ENCODE results near the gene MYH16.
"Not testable (repeated sequence)": the region's sequence is repeated elsewhere in the genome, so short reads cannot be mapped to it uniquely, and the experiment has no call there.

The MYH16 gene

DNA sequence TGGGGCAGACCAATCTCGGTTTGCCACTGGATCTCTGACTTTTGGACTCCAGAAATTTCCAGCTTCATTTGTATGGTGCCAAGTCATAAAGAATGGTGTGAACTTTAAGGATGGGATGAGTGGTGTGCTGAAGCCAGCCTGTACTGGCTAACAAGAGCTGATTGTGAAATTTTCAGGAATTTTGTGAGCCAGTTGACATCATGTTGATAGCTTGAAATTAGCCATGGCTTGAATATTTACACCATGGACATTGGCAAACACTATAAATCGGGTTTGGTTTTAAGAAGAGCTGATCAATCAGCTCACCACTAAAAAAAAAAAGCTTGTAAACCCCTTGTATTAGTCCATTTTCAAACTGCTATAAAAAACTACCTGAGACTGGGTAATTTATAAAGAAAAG, 14.1 kb upstream of the MYH16 start:
- DNase-seq (ENCODE audit: low read depth in 2 of 2): no peak

- DNase-seq (ENCODE audit: low read depth in 2 of 2): no peak
Observed at GRCh38 chr7:99260395-99260794, 12.2 kb upstream of the MYH16 start.

DNA sequence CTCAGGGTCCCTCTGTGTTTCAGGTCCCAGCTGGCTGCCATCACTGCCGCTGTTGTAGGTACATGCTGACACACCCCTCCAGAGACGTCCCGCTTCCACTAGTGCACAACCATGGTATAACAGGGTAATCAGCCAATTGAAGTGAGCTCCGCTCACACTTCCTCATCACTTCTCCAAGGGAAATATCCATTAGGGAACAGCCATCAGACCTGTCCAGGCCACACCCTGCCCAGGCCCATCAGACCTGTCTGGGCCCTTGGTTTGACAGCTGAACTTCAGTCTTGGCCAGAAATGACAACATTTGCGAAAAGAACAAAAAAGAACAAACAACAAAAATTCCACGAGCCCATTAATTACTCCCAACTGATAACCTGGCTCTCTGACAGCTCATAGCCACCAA, 11.0 kb upstream of the MYH16 start:
- DNase-seq (ENCODE audit: low read depth in 2 of 2): no peak

DNA sequence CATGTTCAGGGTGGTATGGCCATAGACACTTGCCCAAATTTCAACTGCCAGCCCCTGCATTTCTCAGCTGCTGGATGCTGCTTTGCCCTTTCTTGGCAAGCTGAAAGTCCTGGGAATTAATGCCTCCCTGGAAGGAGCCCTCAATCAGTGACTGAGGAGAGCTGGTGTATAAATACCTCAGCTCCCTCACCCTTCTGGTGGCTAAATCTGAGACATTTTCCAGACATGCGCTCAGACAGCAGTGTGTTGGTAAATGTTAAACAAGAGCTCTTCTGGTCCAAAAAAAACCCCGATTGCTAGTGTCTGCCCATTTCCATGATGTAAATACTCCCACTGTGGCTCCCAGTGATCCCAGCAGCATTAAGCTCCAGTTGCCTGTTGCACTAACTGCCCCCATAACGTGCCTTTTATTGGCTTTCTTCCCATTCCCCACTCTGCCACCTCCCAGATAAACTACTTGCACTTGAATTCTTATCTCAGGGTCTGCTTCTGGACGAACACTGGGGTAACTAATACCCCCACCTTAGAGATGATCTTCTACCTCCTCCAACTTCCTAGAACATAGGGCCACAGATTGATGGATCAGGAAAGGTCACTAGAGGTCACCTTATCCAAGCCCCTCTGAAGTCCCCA, 6.7 kb upstream of the MYH16 start:
- no peak for DNase-seq (ENCODE audit: low read depth in 2 of 2)

GRCh38 chr7:99267481-99267840, 5.2 kb upstream of the MYH16 start:
- DNase-seq (ENCODE audit: low read depth in 2 of 2): no peak

DNA sequence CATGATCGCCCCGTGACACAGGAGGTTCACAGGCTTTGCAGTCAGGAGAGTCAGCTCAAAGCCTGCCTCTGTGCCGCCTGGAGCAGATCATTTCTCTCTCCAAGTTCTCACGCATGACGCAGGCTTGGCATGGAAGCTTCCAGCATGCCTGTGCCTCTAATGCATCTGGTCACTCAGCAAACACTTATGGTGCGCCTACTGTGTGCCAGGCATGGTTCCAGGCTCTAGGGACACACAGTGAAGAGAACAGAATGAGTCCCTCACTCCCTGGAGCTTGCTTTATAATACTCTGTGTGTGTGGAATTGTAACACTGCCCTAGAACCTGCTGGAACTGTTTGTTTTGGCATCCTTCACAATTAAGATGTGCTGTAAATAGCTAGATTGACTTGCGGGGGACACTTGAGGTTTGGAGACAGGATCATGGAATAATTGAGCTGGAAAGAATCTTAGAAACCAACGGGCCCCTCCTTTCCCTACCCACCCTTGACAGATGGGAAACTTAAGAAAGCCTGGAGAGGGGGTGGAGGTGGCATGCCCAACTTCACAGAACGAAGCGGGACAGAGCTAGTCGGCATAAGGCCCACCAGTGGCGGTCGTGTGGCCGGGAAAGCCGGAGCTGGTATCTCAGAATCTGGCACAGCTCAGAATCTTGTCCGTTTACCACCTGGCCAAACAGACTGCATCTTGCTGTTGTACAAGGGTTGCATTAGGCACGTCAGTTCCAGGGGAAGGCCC, 4.6 kb upstream of the MYH16 start:
- no peak for DNase-seq (ENCODE audit: low read depth in 2 of 2)

GRCh38 chr7:99268577-99268908, 4.1 kb upstream of the MYH16 start:
- no peak for DNase-seq (ENCODE audit: low read depth in 2 of 2)

DNA sequence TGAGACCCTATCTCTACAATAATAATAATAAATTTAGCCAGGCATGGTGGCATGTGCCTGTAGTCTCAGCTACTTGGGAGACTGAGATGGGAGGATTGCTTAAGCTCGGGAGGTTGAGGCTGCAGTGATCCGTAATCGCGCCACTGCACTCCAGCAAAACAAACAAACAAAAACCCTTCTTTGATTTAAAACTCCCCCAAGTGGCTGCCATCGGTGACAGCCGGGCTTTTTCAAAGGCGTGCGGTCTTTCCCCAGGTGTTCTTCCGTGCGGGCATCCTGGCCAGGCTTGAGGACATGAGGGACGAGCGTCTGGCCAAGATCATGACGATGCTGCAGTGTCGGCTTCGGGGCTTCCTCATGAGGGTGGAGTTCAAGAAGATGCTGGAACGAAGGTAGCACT, 1.9 kb upstream of the MYH16 start:
- DNase-seq (ENCODE audit: low read depth in 2 of 2): no peak

DNA sequence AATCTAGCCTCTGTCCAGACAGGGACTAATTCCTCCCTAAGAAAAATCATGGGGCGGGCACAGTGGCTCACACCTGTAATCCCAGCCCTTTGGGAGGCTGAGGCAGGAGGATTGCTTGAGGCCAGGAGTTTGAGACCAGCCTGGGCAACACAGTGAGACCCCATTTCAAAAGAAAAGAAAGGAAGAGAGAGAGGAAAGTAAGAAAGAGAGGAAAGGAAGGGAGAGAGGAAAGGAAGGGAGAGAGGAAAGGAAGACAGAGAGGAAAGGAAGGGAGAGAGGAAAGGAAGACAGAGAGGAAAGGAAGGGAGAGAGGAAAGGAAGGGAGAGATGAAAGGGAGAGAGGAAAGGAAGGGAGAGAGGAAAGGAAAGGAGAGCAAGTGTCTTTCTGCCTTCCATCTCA, 922 bp downstream of the MYH16 start:
- DNase-seq (ENCODE audit: low read depth in 2 of 2): not testable (repeated sequence)

- not testable (repeated sequence) for DNase-seq (ENCODE audit: low read depth in 2 of 2)
Observed at GRCh38 chr7:99274908-99275307, 2.3 kb downstream of the MYH16 start.

DNA sequence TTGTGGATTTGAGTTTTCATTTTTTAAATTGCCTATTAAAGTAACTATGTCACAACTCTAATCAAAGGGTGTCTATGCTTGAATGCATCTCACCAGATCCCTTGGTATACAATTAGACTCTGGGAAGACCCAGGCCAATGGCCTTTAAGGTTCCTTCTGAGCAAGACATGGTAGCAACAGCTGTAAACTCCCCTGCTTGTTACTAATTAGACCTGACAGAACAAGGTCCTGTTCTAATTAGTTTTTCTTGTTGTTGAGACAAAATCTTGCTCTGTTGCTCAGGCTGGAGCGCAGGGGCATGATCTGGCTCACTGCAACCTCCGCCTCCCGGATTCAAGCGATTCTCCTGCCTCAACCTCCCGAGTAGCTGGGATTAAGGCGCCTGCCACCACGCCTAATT, 2.9 kb downstream of the MYH16 start:
- no peak for DNase-seq (ENCODE audit: low read depth in 2 of 2)

DNA sequence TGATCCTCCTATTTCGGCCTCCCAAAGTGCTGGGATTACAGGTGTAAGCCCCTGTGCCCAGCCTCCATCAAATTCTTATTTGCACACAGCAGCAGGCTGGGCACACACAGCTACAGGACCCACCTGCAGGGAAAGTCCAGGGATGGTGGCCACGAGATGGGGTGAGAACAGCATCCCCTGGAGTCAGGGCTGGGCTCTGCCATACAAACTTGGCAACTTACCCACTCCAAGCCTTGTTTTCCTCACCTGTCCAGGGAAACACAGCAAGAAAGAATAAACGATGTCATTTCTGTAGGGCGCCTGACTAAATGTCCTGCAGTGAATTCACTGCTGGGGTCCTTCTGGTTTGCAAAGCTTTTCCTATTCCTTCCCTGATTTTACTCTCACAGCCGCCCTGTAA, 5.5 kb downstream of the MYH16 start:
- DNase-seq (ENCODE audit: low read depth in 2 of 2): no peak

- not testable (repeated sequence) for DNase-seq (ENCODE audit: low read depth in 2 of 2)
Observed at GRCh38 chr7:99284165-99284564, 11.5 kb downstream of the MYH16 start.

DNA sequence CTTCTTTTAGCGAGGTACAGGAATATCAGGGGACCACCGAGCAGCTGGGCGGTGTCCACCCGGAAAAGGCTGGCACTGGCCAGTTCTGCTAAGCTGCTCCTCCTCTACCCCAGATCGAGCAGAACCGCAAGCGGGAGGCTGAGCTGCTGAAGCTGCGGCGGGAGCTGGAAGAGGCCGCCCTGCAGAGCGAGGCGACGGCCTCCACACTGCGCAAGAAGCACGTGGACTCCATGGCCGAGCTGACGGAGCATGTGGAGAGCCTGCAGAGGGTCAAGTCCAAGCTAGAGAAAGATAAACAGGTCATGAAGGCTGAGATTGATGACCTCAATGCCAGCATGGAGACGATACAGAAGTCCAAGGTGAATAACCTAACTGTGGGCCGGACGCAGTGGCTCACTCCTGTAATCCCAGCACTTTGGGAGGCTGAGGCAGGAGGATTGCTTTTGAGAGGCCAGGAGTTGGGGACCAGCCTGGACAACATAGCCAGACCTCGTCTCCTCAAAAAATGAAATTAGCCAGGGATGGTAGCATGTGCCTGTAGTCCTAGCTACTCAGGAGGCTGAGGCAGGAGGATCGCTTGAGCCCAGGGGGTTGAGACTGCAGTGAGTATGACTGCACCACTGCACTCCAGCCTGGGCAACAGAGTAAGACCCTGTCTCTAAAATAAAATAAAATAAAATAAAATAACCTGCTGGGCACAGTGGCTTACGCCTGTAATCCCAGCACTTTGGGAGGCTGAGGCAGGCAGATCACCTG, 15.3 kb downstream of the MYH16 start:
- DNase-seq (ENCODE audit: low read depth in 2 of 2): no peak

GRCh38 chr7:99289185-99289584, 16.5 kb downstream of the MYH16 start:
- no peak for DNase-seq (ENCODE audit: low read depth in 2 of 2)

- not testable (repeated sequence) for DNase-seq (ENCODE audit: low read depth in 2 of 2)
Observed at GRCh38 chr7:99290148-99290547, 17.5 kb downstream of the MYH16 start.

DNA sequence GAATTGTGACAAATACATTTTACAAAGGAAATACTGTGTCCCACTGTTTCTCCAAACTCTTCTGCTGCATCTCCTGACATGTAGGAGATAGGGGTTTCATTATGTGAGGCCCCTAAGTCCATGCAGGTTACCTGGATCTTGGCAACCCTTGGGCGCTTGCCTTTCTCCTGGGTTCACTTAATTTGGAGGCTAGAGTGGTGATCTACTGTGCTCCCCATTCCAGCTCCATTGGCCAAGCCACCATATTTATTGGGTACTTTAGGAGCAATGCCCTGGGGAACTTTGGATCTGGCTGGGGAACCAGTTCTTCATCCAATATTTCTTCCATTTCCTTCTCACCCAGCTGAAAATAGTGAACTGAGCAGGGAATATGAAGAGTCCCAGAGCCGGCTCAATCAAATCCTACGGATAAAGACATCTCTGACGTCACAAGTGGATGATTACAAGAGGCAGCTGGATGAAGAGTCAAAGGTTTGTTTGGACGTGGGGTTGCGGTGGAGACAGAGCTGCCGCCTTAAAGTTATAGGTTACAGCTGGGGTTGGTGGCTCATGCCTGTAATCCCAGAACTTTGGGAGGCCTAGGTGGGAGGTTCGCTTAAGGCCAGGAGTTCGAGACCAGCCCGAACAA, 18.5 kb downstream of the MYH16 start:
- no peak for DNase-seq (ENCODE audit: low read depth in 2 of 2)

- DNase-seq (ENCODE audit: low read depth in 2 of 2): no peak
Observed at GRCh38 chr7:99292127-99292526, 19.5 kb downstream of the MYH16 start.

- no peak for DNase-seq (ENCODE audit: low read depth in 2 of 2)
Observed at GRCh38 chr7:99293167-99293566, 20.5 kb downstream of the MYH16 start.

DNA sequence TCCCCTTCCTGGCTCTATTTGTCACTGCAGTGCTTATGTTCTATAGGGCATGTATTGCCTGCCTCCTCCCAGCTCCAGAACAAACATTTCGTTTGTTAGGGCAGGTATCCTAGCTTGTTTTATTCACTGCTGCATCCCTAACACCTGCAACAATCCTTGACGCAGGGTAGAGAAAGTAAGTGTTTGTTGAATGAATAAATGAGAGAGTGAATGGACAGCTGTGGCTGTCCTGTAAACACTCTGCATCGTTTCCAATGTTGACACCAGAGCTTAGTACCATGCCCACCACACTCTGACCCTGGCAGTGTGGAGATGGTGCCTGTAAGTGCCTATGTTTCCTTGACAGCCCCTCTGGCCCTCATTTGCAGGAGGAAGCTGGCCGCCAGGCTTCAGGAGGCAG, 21.0 kb downstream of the MYH16 start:
- DNase-seq (ENCODE audit: low read depth in 2 of 2): no peak

DNA sequence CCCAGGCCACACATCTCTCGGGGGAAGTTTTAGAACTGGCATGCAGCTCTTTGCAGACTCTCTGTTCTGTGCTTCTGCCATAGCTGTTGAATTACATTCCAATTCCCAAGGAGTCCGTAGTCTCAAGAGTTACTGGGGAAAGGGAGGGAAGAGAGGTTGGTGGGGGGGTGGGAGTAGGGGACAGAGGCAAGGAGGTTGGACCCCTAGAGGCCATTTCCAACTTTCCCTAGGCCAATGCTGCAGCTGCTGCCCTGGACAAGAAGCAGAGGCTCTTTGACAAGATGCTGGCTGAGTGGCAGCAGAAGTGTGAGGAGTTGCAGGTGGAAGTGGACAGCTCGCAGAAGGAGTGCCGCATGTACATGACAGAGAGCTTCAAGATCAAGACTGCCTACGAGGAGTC, 23.8 kb downstream of the MYH16 start:
- no peak for DNase-seq (ENCODE audit: low read depth in 2 of 2)

GRCh38 chr7:99301496-99301895, 28.9 kb downstream of the MYH16 start:
- DNase-seq (ENCODE audit: low read depth in 2 of 2): no peak
